Stimulated activated CD4-positive, alpha-beta T cell treated with anti-CD3 and anti-CD28 coated beads, Interleukin-1b, Interleukin-23, amount 100 ng/mL, for 4 hours (primary cell): Measurements from ENCODE around the gene PXDC1.
A peak's percentile ranks its signal among the peaks of the same experiment; 100 is the strongest.
"Not testable (repeated sequence)": the region's sequence is repeated elsewhere in the genome, so short reads cannot be mapped to it uniquely, and the experiment has no call there.

Source experiments
- DNase-seq, 2 donors: peaks; one replicate each; pipeline ENCODE4 v3.0.0-alpha.2; 2020; ENCODE audit warnings: low read depth in 2 of 2

PXDC1 gene

GRCh38 chr6:3762359-3762758, 10.8 kb upstream of the PXDC1 start:
- no peak for DNase-seq

GRCh38 chr6:3761989-3762270, 10.4 kb upstream of the PXDC1 start:
- DNase-seq, result no peak

GRCh38 chr6:3759646-3760232, 8.2 kb upstream of the PXDC1 start:
- no peak for DNase-seq

- DNase-seq, result no peak
These were observed 7.3 kb upstream of the PXDC1 start for GRCh38 chr6:3758842-3759144.

- not testable (repeated sequence) for DNase-seq
These were observed 6.7 kb upstream of the PXDC1 start for GRCh38 chr6:3757998-3758841.

- DNase-seq, result no peak
These were observed 5.7 kb upstream of the PXDC1 start for GRCh38 chr6:3757241-3757641.

- no peak for DNase-seq
These were observed 5.0 kb upstream of the PXDC1 start for GRCh38 chr6:3756546-3756945.

- no peak for DNase-seq
These were observed 4.4 kb upstream of the PXDC1 start for GRCh38 chr6:3755637-3756545.

- DNase-seq, result no peak
These were observed 3.3 kb upstream of the PXDC1 start for GRCh38 chr6:3754776-3755175.

- DNase-seq, result not testable (repeated sequence)
These were observed 2.7 kb upstream of the PXDC1 start for GRCh38 chr6:3754032-3754725.

GRCh38 chr6:3753228-3753835, 1.8 kb upstream of the PXDC1 start:
- DNase-seq, result no peak

- DNase-seq, result no peak
These were observed 1.2 kb upstream of the PXDC1 start for GRCh38 chr6:3752531-3753227.

GRCh38 chr6:3751730-3752530, 417 bp upstream of the PXDC1 start:
- DNase-seq, result peak; percentile 48 to 64

GRCh38 chr6:3750317-3751076, 1.0 kb downstream of the PXDC1 start:
- peak in 1 of 2 donors; percentile 15 for DNase-seq

- DNase-seq, result no peak
These were observed 1.6 kb downstream of the PXDC1 start for GRCh38 chr6:3749977-3750316.

- DNase-seq, result no peak
These were observed 2.3 kb downstream of the PXDC1 start for GRCh38 chr6:3749067-3749841.

- peak; percentile 18 for DNase-seq
These were observed 3.1 kb downstream of the PXDC1 start for GRCh38 chr6:3748208-3749066.
